OCI-LY7 (cell line): ENCODE measurements around the gene CPLX3.

Experiments
- EZH2phosphoT487 ChIP-seq: fragments of 200-600 bp; sonication (generic); IDR thresholded peaks from 2 replicates; pipeline ENCODE4 v1.6.1; 2018; ENCODE audit warnings: low read depth, borderline replicate concordance, mild to moderate bottlenecking, mixed run types, antibody characterized with exemption, low read length, moderate library complexity, mixed read lengths
- TF ChIP-seq, protein P1 (sequence below): fragments of 200-600 bp; sonication (generic); conservative IDR thresholded peaks from 2 replicates; pipeline ENCODE4 v1.5.1; 2014; ENCODE audit warnings: mild to moderate bottlenecking, antibody characterized with exemption, low read length, moderate library complexity, mixed read lengths

DNA sequence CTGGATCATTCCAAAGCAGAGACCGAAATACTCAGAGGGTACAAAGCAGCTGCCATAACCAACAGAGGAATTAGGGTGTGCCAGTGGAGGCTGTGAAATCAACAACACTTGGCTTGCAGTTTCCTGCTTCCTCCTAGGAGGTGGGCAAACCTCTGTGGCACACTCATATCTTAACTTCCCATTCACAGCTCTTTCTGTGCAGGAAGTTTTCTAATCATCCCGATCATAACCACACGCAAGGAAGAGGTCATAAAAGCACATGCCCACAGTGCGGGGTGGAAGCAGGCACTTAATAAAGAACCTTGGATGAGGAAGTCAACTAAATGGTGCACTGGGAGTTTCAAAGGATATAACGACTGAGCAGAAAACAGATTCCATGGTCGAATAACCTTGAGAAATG, 41.6 kb downstream of the CPLX3 start:
- no peak for TF ChIP-seq EZH2phosphoT487
- TF ChIP-seq, protein P1, sequence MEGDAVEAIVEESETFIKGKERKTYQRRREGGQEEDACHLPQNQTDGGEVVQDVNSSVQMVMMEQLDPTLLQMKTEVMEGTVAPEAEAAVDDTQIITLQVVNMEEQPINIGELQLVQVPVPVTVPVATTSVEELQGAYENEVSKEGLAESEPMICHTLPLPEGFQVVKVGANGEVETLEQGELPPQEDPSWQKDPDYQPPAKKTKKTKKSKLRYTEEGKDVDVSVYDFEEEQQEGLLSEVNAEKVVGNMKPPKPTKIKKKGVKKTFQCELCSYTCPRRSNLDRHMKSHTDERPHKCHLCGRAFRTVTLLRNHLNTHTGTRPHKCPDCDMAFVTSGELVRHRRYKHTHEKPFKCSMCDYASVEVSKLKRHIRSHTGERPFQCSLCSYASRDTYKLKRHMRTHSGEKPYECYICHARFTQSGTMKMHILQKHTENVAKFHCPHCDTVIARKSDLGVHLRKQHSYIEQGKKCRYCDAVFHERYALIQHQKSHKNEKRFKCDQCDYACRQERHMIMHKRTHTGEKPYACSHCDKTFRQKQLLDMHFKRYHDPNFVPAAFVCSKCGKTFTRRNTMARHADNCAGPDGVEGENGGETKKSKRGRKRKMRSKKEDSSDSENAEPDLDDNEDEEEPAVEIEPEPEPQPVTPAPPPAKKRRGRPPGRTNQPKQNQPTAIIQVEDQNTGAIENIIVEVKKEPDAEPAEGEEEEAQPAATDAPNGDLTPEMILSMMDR, result no peak
